Measurements from ENCODE around the gene LAIR1. TPM values are rescaled to one million over a fixed set of nuclear protein-coding genes. Genes with fewer than 3 reads are reported as not detected.

Gene LAIR1
- total RNA-seq, 1 experiment from 2014 or later, result not detected

DNA sequence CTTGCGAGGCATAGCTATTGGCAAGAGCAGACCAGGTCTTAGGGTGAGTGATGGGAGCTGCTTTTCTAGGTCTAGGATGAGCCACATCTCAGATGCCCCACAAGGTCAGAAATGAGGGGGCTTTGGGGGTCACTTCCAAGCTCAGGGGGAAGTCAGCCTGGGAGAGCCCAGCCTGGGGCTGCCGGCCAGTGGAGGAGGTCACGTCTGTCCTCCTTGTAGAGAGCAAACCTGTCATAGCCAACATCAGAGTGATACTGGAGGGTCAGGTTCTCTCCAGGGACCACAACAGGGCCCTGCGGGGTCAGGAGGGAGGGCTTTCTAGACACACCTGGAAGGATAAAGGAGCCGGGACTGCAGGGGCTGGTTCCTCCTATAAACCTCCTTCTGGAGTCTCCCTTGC, 54.2 kb downstream of the LAIR1 start:
- Mint-ChIP-seq H3K27me3 (ENCODE audit: insufficient read depth, unreplicated experiment) (peaks cover 16% of the 10 kb centered on the region), H3K9me3 (ENCODE audit: unreplicated experiment) (no peaks in the 10 kb centered on the region), H3K4me1 (ENCODE audit: low read depth, unreplicated experiment) (no peaks in the 10 kb centered on the region), H3K36me3 (ENCODE audit: insufficient read depth, unreplicated experiment) (no peaks in the 10 kb centered on the region), H3K4me3 (ENCODE audit: unreplicated experiment) (no peak overlapping the region), H3K27ac (ENCODE audit: unreplicated experiment) (no peak overlapping the region)
- ChIA-PET POLR2A (no interaction called here), CTCF (no interaction called here)
- TF ChIP-seq, protein P1, sequence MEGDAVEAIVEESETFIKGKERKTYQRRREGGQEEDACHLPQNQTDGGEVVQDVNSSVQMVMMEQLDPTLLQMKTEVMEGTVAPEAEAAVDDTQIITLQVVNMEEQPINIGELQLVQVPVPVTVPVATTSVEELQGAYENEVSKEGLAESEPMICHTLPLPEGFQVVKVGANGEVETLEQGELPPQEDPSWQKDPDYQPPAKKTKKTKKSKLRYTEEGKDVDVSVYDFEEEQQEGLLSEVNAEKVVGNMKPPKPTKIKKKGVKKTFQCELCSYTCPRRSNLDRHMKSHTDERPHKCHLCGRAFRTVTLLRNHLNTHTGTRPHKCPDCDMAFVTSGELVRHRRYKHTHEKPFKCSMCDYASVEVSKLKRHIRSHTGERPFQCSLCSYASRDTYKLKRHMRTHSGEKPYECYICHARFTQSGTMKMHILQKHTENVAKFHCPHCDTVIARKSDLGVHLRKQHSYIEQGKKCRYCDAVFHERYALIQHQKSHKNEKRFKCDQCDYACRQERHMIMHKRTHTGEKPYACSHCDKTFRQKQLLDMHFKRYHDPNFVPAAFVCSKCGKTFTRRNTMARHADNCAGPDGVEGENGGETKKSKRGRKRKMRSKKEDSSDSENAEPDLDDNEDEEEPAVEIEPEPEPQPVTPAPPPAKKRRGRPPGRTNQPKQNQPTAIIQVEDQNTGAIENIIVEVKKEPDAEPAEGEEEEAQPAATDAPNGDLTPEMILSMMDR (IDR thresholded peaks at IDR 0.05; ENCODE audit: insufficient read depth in 1 of 2, low read depth in 1 of 2, low read length in 1 of 2, severe bottlenecking in 1 of 2, unreplicated experiment in 1 of 2), result no peak
- no peaks in the 10 kb centered on the region for H3K9me3 ChIP-seq
- no peaks in the 10 kb centered on the region for H3K4me1 ChIP-seq
- H3K4me3 ChIP-seq (ENCODE audit: low read depth, low read length), result no peak overlapping the region
- intact Hi-C loops (cut with micrococcal nuclease; ENCODE audit: unreplicated experiment), result no loop called here
- no peaks in the 10 kb centered on the region for H3K27me3 ChIP-seq (replicated peaks; ENCODE audit: control insufficient read depth, insufficient read depth, low read length)
- no peak for DNase-seq
- no TSS peak for BruUV-seq (replicated peaks)
- no peaks in the 10 kb centered on the region for H3K36me3 ChIP-seq (ENCODE audit: control insufficient read depth, insufficient read depth, low read length)

DNA sequence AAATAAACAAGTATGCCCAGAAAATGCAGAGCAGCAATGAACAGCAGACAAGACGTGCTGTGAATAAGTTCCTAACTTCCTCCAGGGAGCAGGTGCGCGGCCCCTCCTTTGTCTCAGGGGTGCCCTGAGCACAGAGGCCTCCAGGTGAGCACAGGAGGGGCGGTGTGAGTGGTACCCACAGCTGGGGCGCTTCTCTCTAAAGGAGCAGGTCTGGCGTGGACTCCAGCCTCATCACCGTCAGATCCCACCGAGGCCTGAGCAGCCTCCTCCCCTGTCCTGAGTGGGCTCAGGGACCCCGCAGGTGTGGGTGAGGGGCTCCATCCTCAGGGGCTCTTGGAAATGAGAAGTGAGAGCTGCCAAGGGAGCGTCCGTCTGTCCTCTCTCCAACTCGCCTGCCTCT, 54.9 kb downstream of the LAIR1 start:
- Mint-ChIP-seq H3K9me3 (ENCODE audit: unreplicated experiment) (peaks cover 4% of the 10 kb centered on the region), H3K27me3 (ENCODE audit: insufficient read depth, unreplicated experiment) (peaks cover 16% of the 10 kb centered on the region), H3K4me3 (ENCODE audit: unreplicated experiment) (no peak overlapping the region), H3K36me3 (ENCODE audit: insufficient read depth, unreplicated experiment) (no peaks in the 10 kb centered on the region), H3K27ac (ENCODE audit: unreplicated experiment) (no peak overlapping the region), H3K4me1 (ENCODE audit: low read depth, unreplicated experiment) (no peaks in the 10 kb centered on the region)
- Histone ChIP-seq H3K4me3 (ENCODE audit: low read depth, low read length) (no peak overlapping the region), H3K9me3 (no peaks in the 10 kb centered on the region), H3K4me1 (no peaks in the 10 kb centered on the region), H3K27me3 (replicated peaks; ENCODE audit: control insufficient read depth, insufficient read depth, low read length) (no peaks in the 10 kb centered on the region), H3K36me3 (ENCODE audit: control insufficient read depth, insufficient read depth, low read length) (no peaks in the 10 kb centered on the region)
- CTCF ChIA-PET, result no interaction called here
- TF ChIP-seq, protein P1 (IDR thresholded peaks at IDR 0.05; ENCODE audit: insufficient read depth in 1 of 2, low read depth in 1 of 2, low read length in 1 of 2, severe bottlenecking in 1 of 2, unreplicated experiment in 1 of 2), result no peak
- intact Hi-C loops (cut with micrococcal nuclease; ENCODE audit: unreplicated experiment), result no loop called here
- POLR2A ChIA-PET, result no interaction called here
- no TSS peak for BruUV-seq (replicated peaks)
- DNase-seq, result no peak

DNA sequence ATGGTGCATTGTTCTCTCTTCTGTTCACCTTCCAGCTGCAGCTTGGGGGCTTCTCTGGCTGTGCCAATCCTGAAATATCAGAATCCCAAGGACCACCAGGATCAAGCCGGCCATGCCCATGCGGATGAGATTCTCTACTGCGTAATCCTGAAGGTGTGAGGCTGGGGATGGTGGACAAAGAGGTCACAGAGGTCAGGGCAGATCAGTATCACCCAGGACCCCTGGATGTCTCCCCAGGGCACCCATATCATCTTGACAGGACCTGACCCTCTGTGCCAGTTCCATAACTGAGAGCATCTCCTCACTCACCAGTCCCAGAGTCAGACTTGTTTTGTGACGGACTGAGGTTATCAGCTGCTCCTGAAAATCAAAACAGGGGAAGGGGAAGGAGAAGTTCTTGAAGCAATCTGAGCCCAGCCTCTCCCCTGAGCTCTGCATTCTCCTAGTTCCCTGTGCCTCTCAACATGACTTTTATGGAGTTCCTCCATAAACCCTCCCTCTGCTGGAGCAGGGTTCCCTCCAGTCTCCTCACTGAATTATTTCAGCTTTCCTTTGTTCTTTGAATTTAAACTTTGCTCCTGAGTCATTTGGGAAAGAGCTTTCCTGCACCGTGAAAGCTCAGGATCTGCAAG, 57.2 kb downstream of the LAIR1 start:
- Mint-ChIP-seq H3K27me3 (ENCODE audit: insufficient read depth, unreplicated experiment) (peaks cover 9% of the 10 kb centered on the region), H3K4me3 (ENCODE audit: unreplicated experiment) (no peak overlapping the region), H3K9me3 (ENCODE audit: unreplicated experiment) (peaks cover 9% of the 10 kb centered on the region), H3K27ac (ENCODE audit: unreplicated experiment) (no peak overlapping the region), H3K36me3 (ENCODE audit: insufficient read depth, unreplicated experiment) (no peaks in the 10 kb centered on the region), H3K4me1 (ENCODE audit: low read depth, unreplicated experiment) (no peaks in the 10 kb centered on the region)
- intact Hi-C loops (cut with micrococcal nuclease; ENCODE audit: unreplicated experiment), result no loop called here
- DNase-seq, result no peak
- Histone ChIP-seq H3K4me1 (no peaks in the 10 kb centered on the region), H3K27me3 (replicated peaks; ENCODE audit: control insufficient read depth, insufficient read depth, low read length) (no peaks in the 10 kb centered on the region), H3K4me3 (ENCODE audit: low read depth, low read length) (no peak overlapping the region), H3K36me3 (ENCODE audit: control insufficient read depth, insufficient read depth, low read length) (no peaks in the 10 kb centered on the region), H3K9me3 (no peaks in the 10 kb centered on the region)
- TF ChIP-seq, protein P1 (IDR thresholded peaks at IDR 0.05; ENCODE audit: insufficient read depth in 1 of 2, low read depth in 1 of 2, low read length in 1 of 2, severe bottlenecking in 1 of 2, unreplicated experiment in 1 of 2), result no peak
- POLR2A ChIA-PET, result no interaction called here
- CTCF ChIA-PET, result no interaction called here
- no TSS peak for BruUV-seq (replicated peaks)
